ENCODE measurements around the gene FGFRL1.

FGFRL1 gene

GRCh38 chr4:1058198-1058996 is 47.0 kb downstream of the FGFRL1 start:
- Histone ChIP-seq H3K36me3 (ENCODE audit: insufficient read depth, low read length) (no peaks in the 10 kb centered on the region), H3K27ac (ENCODE audit: low read depth, low read length) (no peak overlapping the region), H3K9me3 (ENCODE audit: low read length) (no peaks in the 10 kb centered on the region), H3K9ac (ENCODE audit: low read length) (no peak overlapping the region), H3K4me3 (ENCODE audit: low read depth in 1 of 2, low read length in 2 of 2) (no peak overlapping the region), H3K4me1 (ENCODE audit: insufficient read depth, low read length) (no peaks in the 10 kb centered on the region), H3K27me3 (ENCODE audit: control insufficient read depth in 1 of 2, insufficient read depth in 2 of 2, low read length in 2 of 2) (peaks cover 13 to 51% of the 10 kb centered on the region in 2 donors)

- no peaks in the 10 kb centered on the region for H3K4me1 ChIP-seq (ENCODE audit: insufficient read depth, low read length)
- no peak overlapping the region for H3K9ac ChIP-seq (ENCODE audit: low read length)
- H3K27ac ChIP-seq (ENCODE audit: low read depth, low read length): no peak overlapping the region
- peaks cover 13 to 48% of the 10 kb centered on the region in 2 donors for H3K27me3 ChIP-seq (ENCODE audit: control insufficient read depth in 1 of 2, insufficient read depth in 2 of 2, low read length in 2 of 2)
- H3K36me3 ChIP-seq (ENCODE audit: insufficient read depth, low read length): no peaks in the 10 kb centered on the region
- no peak overlapping the region for H3K4me3 ChIP-seq (ENCODE audit: low read depth in 1 of 2, low read length in 2 of 2)
- no peaks in the 10 kb centered on the region for H3K9me3 ChIP-seq (ENCODE audit: low read length)
Observed at GRCh38 chr4:1058997-1059665, 47.7 kb downstream of the FGFRL1 start.

DNA sequence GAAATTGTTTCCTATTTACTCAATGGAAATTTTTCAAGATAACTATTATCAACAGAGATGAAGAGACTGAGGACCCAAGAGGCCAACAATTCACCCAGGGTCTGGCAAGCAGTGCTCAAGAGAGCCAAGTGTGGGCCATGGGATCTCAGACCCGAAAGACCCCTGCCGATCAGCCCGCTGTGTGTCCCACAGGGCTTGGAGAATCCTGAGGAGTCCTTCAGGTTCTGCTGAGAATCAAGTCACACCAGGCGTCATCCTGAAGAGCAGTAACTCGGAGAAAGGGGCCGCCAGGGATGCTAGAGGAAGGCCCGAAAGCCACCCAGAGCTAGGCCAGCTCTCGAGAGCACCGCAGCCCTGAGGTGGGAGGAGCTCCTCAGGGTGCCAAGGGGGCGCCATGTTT is 48.7 kb downstream of the FGFRL1 start:
- no peaks in the 10 kb centered on the region for H3K4me1 ChIP-seq (ENCODE audit: insufficient read depth, low read length)
- no peak overlapping the region for H3K9ac ChIP-seq (ENCODE audit: low read length)
- no peak overlapping the region for H3K4me3 ChIP-seq (ENCODE audit: low read depth in 1 of 2, low read length in 2 of 2)
- H3K27me3 ChIP-seq (ENCODE audit: control insufficient read depth in 1 of 2, insufficient read depth in 2 of 2, low read length in 2 of 2): peaks cover 13 to 47% of the 10 kb centered on the region in 2 donors
- no peak overlapping the region for H3K27ac ChIP-seq (ENCODE audit: low read depth, low read length)
- H3K9me3 ChIP-seq (ENCODE audit: low read length): no peaks in the 10 kb centered on the region
- no peaks in the 10 kb centered on the region for H3K36me3 ChIP-seq (ENCODE audit: insufficient read depth, low read length)

GRCh38 chr4:1060621-1061020 is 49.2 kb downstream of the FGFRL1 start:
- H3K27ac ChIP-seq (ENCODE audit: low read depth, low read length): no peak overlapping the region
- H3K9me3 ChIP-seq (ENCODE audit: low read length): no peaks in the 10 kb centered on the region
- H3K4me3 ChIP-seq (ENCODE audit: low read depth in 1 of 2, low read length in 2 of 2): no peak overlapping the region
- no peaks in the 10 kb centered on the region for H3K4me1 ChIP-seq (ENCODE audit: insufficient read depth, low read length)
- H3K27me3 ChIP-seq (ENCODE audit: control insufficient read depth in 1 of 2, insufficient read depth in 2 of 2, low read length in 2 of 2): peaks cover 11 to 42% of the 10 kb centered on the region in 2 donors
- H3K9ac ChIP-seq (ENCODE audit: low read length): no peak overlapping the region
- H3K36me3 ChIP-seq (ENCODE audit: insufficient read depth, low read length): no peaks in the 10 kb centered on the region

- no peaks in the 10 kb centered on the region for H3K36me3 ChIP-seq (ENCODE audit: insufficient read depth, low read length)
- H3K4me3 ChIP-seq (ENCODE audit: low read depth in 1 of 2, low read length in 2 of 2): no peak overlapping the region
- no peaks in the 10 kb centered on the region for H3K9me3 ChIP-seq (ENCODE audit: low read length)
- H3K27ac ChIP-seq (ENCODE audit: low read depth, low read length): no peak overlapping the region
- no peak overlapping the region for H3K9ac ChIP-seq (ENCODE audit: low read length)
- H3K4me1 ChIP-seq (ENCODE audit: insufficient read depth, low read length): no peaks in the 10 kb centered on the region
- H3K27me3 ChIP-seq (ENCODE audit: control insufficient read depth in 1 of 2, insufficient read depth in 2 of 2, low read length in 2 of 2): peaks cover 5 to 37% of the 10 kb centered on the region in 2 donors
Observed at GRCh38 chr4:1061056-1061700, 49.8 kb downstream of the FGFRL1 start.

GRCh38 chr4:1061760-1062159 is 50.3 kb downstream of the FGFRL1 start:
- H3K27me3 ChIP-seq (ENCODE audit: control insufficient read depth in 1 of 2, insufficient read depth in 2 of 2, low read length in 2 of 2): peaks cover 0 to 33% of the 10 kb centered on the region in 2 donors
- H3K4me1 ChIP-seq (ENCODE audit: insufficient read depth, low read length): no peaks in the 10 kb centered on the region
- H3K27ac ChIP-seq (ENCODE audit: low read depth, low read length): no peak overlapping the region
- no peak overlapping the region for H3K4me3 ChIP-seq (ENCODE audit: low read depth in 1 of 2, low read length in 2 of 2)
- H3K9me3 ChIP-seq (ENCODE audit: low read length): no peaks in the 10 kb centered on the region
- no peaks in the 10 kb centered on the region for H3K36me3 ChIP-seq (ENCODE audit: insufficient read depth, low read length)
- H3K9ac ChIP-seq (ENCODE audit: low read length): no peak overlapping the region

DNA sequence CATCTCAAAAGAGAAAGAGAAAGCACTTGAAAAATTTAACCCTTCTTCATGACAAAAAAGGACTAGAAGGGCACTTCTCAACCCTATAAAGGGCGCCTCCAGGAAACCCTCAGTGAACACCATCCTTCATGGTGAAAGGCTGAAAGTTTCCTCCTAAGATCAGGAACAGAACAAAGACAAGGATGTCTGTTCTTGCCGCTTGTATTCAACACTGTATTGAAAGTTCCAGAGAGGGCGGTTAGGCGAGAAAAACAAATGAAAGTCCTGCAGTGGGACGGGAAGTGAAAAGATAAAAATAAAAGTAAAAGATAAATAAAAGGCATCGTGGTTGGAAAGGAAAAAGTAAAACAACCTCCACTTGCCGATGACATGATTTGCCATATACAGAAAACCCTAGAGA is 51.0 kb downstream of the FGFRL1 start:
- no peak overlapping the region for H3K9ac ChIP-seq (ENCODE audit: low read length)
- H3K9me3 ChIP-seq (ENCODE audit: low read length): no peaks in the 10 kb centered on the region
- H3K4me1 ChIP-seq (ENCODE audit: insufficient read depth, low read length): no peaks in the 10 kb centered on the region
- no peak overlapping the region for H3K4me3 ChIP-seq (ENCODE audit: low read depth in 1 of 2, low read length in 2 of 2)
- peaks cover 0 to 26% of the 10 kb centered on the region in 2 donors for H3K27me3 ChIP-seq (ENCODE audit: control insufficient read depth in 1 of 2, insufficient read depth in 2 of 2, low read length in 2 of 2)
- no peaks in the 10 kb centered on the region for H3K36me3 ChIP-seq (ENCODE audit: insufficient read depth, low read length)
- H3K27ac ChIP-seq (ENCODE audit: low read depth, low read length): no peak overlapping the region

DNA sequence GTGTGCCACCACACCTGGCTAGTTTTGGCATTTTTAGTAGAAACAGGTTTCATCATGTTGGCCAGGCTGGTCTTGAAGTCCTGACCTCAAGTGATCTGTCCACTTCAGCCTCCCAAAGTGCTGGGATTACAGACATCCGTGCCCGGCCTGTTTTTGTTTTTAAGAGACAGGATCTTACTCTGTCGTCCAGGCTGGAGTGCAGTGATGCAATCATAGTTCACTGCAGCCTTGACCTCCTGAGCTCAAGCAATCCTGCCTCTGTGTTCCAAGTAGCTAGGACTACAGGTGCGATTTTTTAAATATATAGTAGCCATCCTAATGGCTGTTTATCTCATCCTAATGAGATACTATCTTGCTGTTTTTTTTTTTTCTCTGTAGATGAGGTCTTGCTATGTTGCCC is 54.3 kb downstream of the FGFRL1 start:
- H3K36me3 ChIP-seq (ENCODE audit: insufficient read depth, low read length): no peaks in the 10 kb centered on the region
- no peak overlapping the region for H3K27ac ChIP-seq (ENCODE audit: low read depth, low read length)
- peaks cover 0 to 5% of the 10 kb centered on the region in 2 donors for H3K27me3 ChIP-seq (ENCODE audit: control insufficient read depth in 1 of 2, insufficient read depth in 2 of 2, low read length in 2 of 2)

DNA sequence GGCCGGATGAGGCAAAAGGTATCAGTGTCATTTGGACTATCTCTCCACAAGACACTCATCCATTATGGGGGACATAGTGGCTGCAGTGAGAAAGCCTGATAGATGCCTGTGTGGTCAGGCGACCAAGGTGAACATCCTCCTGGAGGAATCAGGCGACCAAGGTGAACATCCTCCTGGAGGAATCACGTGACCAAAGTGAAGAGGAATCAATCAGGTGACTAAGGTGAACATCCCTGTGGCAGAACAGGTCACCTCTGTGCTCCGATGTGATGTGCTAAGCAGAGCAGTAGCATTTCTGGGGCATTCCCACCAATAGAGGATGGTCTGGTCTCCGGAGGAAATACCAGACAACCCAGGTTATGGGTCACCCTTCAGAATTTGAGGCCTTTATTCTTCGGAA is 58.0 kb downstream of the FGFRL1 start:
- Histone ChIP-seq H3K4me3 (ENCODE audit: low read depth in 1 of 2, low read length in 2 of 2) (no peak overlapping the region), H3K9ac (ENCODE audit: low read length) (no peak overlapping the region), H3K36me3 (ENCODE audit: insufficient read depth, low read length) (no peaks in the 10 kb centered on the region), H3K9me3 (ENCODE audit: low read length) (peaks cover 4% of the 10 kb centered on the region), H3K4me1 (ENCODE audit: insufficient read depth, low read length) (no peaks in the 10 kb centered on the region), H3K27ac (ENCODE audit: low read depth, low read length) (no peak overlapping the region), H3K27me3 (ENCODE audit: control insufficient read depth in 1 of 2, insufficient read depth in 2 of 2, low read length in 2 of 2) (no peaks in the 10 kb centered on the region)

More for the DNA sequence above, 54.3 kb downstream of the FGFRL1 start:
- Histone ChIP-seq H3K9me3 (ENCODE audit: low read length) (no peaks in the 10 kb centered on the region), H3K4me1 (ENCODE audit: insufficient read depth, low read length) (no peaks in the 10 kb centered on the region), H3K9ac (ENCODE audit: low read length) (no peak overlapping the region), H3K4me3 (ENCODE audit: low read depth in 1 of 2, low read length in 2 of 2) (no peak overlapping the region)

DNA sequence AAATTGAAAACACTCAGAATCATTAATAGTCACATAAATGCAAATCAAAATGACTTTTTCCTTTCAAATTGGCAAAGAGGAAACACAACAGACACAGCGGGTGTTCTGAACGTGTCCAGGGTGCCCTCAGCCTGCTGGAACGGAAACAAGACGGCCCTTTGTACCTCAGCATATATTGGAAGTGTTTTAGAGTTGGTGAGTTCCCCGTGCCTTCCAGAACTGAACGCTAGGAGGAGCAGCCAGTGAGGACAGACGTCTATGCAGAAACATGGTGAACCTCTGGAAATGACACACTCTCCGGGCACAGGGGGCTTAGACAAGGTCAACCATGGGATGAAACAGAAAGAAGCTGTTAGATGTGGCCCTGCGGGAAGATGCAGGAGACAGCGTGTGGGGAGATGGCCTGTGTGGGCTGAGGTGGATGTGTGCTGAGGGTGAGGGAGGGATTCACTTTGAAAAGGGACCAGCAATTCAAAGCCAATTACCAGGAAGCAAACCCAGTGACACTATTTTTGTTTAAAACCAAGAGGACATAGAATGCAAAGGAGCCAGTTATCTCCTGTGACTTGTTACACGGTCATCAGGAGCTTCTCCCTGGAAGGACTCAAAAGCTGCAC is 61.5 kb downstream of the FGFRL1 start:
- Histone ChIP-seq H3K4me1 (ENCODE audit: insufficient read depth, low read length) (no peaks in the 10 kb centered on the region), H3K9ac (ENCODE audit: low read length) (no peak overlapping the region), H3K36me3 (ENCODE audit: insufficient read depth, low read length) (no peaks in the 10 kb centered on the region), H3K27ac (ENCODE audit: low read depth, low read length) (no peak overlapping the region), H3K4me3 (ENCODE audit: low read depth in 1 of 2, low read length in 2 of 2) (no peak overlapping the region), H3K9me3 (ENCODE audit: low read length) (peaks cover 4% of the 10 kb centered on the region), H3K27me3 (ENCODE audit: control insufficient read depth in 1 of 2, insufficient read depth in 2 of 2, low read length in 2 of 2) (no peaks in the 10 kb centered on the region)

- Histone ChIP-seq H3K36me3 (ENCODE audit: insufficient read depth, low read length) (no peaks in the 10 kb centered on the region), H3K27ac (ENCODE audit: low read depth, low read length) (no peak overlapping the region), H3K9me3 (ENCODE audit: low read length) (peaks cover 4% of the 10 kb centered on the region), H3K4me3 (ENCODE audit: low read depth in 1 of 2, low read length in 2 of 2) (no peak overlapping the region), H3K9ac (ENCODE audit: low read length) (no peak overlapping the region), H3K4me1 (ENCODE audit: insufficient read depth, low read length) (no peaks in the 10 kb centered on the region), H3K27me3 (ENCODE audit: control insufficient read depth in 1 of 2, insufficient read depth in 2 of 2, low read length in 2 of 2) (no peaks in the 10 kb centered on the region)
Observed at GRCh38 chr4:1074077-1074476, 62.7 kb downstream of the FGFRL1 start.

All from muscle layer of colon (tissue), 2 donors.